Type B pancreatic cell (in vitro differentiated cells): Measurements from ENCODE around the gene PHC2. TPM values are rescaled to one million over a fixed set of nuclear protein-coding genes. Genes with fewer than 3 reads are reported as not detected.

ENCODE experiments used
- DNase-seq: peaks from one replicate; pipeline ENCODE4 v3.0.0; 2021; ENCODE audit warnings: mixed read lengths; ENCODE audit not compliant: unreplicated experiment; ENCODE audit errors: extremely low spot score
- H3K27ac Mint-ChIP-seq: 2 replicates; pipeline ENCODE4 v1.8.0; 2021; ENCODE audit warnings: mild to moderate bottlenecking, mixed read lengths
- H3K27me3 Mint-ChIP-seq: 2 replicates; pipeline ENCODE4 v1.8.0; 2021; ENCODE audit warnings: mixed read lengths
- H3K36me3 Mint-ChIP-seq: 2 replicates; pipeline ENCODE4 v1.8.0; 2021; ENCODE audit warnings: mixed read lengths
- H3K4me1 Mint-ChIP-seq: one replicate; pipeline ENCODE4 v1.8.0; 2021; ENCODE audit warnings: mixed read lengths; ENCODE audit not compliant: unreplicated experiment
- H3K4me3 Mint-ChIP-seq: 2 replicates; pipeline ENCODE4 v1.8.0; 2021; ENCODE audit warnings: mild to moderate bottlenecking, mixed read lengths
- H3K9me3 Mint-ChIP-seq: 2 replicates; pipeline ENCODE4 v1.8.0; 2021; ENCODE audit warnings: mixed read lengths
- CTCF ChIP-seq: fragments of 200-600 bp; sonication (generic); conservative IDR thresholded peaks from 2 replicates; pipeline ENCODE4 v1.5.0; 2021; ENCODE audit warnings: antibody characterized with exemption, mild to moderate bottlenecking
- total RNA-seq: library from RNA; stranded (reverse); gene quantifications from 2 replicates; pipeline ENCODE4 v1.2.1, GENCODE V29; 2021; ENCODE audit warnings: low replicate concordance

PHC2 gene
- total RNA-seq, 1 donor from 2014 or later = 106 TPM

GRCh38 chr1:33465316-33465715 is 34.4 kb upstream of the PHC2 start:
- H3K27me3 Mint-ChIP-seq = no peaks in the 10 kb centered on the region
- H3K4me1 Mint-ChIP-seq = peaks cover under 1% of the 10 kb centered on the region
- no peaks in the 10 kb centered on the region for H3K36me3 Mint-ChIP-seq
- DNase-seq = no peak
- no peak for TF ChIP-seq CTCF
- H3K4me3 Mint-ChIP-seq = no peak overlapping the region
- no peak overlapping the region for H3K27ac Mint-ChIP-seq
- H3K9me3 Mint-ChIP-seq = no peaks in the 10 kb centered on the region

GRCh38 chr1:33464552-33464951 is 33.7 kb upstream of the PHC2 start:
- H3K27ac Mint-ChIP-seq = no peak overlapping the region
- DNase-seq = no peak
- no peak overlapping the region for H3K4me3 Mint-ChIP-seq
- H3K36me3 Mint-ChIP-seq = no peaks in the 10 kb centered on the region
- no peaks in the 10 kb centered on the region for H3K27me3 Mint-ChIP-seq
- no peak for TF ChIP-seq CTCF
- no peaks in the 10 kb centered on the region for H3K9me3 Mint-ChIP-seq
- no peaks in the 10 kb centered on the region for H3K4me1 Mint-ChIP-seq

- Mint-ChIP-seq H3K4me1 (peaks cover 5% of the 10 kb centered on the region), H3K27me3 (peaks cover 3% of the 10 kb centered on the region), H3K9me3 (peaks cover 4% of the 10 kb centered on the region), H3K27ac (no peak overlapping the region), H3K4me3 (no peak overlapping the region), H3K36me3 (no peaks in the 10 kb centered on the region)
- no peak for TF ChIP-seq CTCF
- DNase-seq = no peak
Observed at GRCh38 chr1:33462405-33463164, 31.7 kb upstream of the PHC2 start.

- H3K27ac Mint-ChIP-seq = no peak overlapping the region
- peaks cover 5% of the 10 kb centered on the region for H3K4me1 Mint-ChIP-seq
- TF ChIP-seq CTCF = no peak
- H3K36me3 Mint-ChIP-seq = no peaks in the 10 kb centered on the region
- H3K9me3 Mint-ChIP-seq = peaks cover 4% of the 10 kb centered on the region
- peaks cover 3% of the 10 kb centered on the region for H3K27me3 Mint-ChIP-seq
- no peak overlapping the region for H3K4me3 Mint-ChIP-seq
- no peak for DNase-seq
Observed at GRCh38 chr1:33460947-33461629, 30.2 kb upstream of the PHC2 start.

- Mint-ChIP-seq H3K4me3 (no peak overlapping the region), H3K27me3 (peaks cover 7% of the 10 kb centered on the region), H3K4me1 (peaks cover 11% of the 10 kb centered on the region), H3K36me3 (no peaks in the 10 kb centered on the region), H3K9me3 (peaks cover 4% of the 10 kb centered on the region), H3K27ac (no peak overlapping the region)
- no peak for TF ChIP-seq CTCF
- no peak for DNase-seq
Observed at GRCh38 chr1:33460144-33460543, 29.2 kb upstream of the PHC2 start.
